C1 segment of cervical spinal cord (tissue), 14 donors: Measurements from ENCODE around the gene MOB3A.
A peak's percentile ranks its signal among the peaks of the same experiment; 100 is the strongest.
"Not testable (repeated sequence)": the region's sequence is repeated elsewhere in the genome, so short reads cannot be mapped to it uniquely, and the experiment has no call there.

ENCODE experiments used
- DNase-seq, 14 donors: peaks; one replicate each; lab custom pipeline; 2025; lab: John Stamatoyannopoulos, UW

The MOB3A gene

DNA sequence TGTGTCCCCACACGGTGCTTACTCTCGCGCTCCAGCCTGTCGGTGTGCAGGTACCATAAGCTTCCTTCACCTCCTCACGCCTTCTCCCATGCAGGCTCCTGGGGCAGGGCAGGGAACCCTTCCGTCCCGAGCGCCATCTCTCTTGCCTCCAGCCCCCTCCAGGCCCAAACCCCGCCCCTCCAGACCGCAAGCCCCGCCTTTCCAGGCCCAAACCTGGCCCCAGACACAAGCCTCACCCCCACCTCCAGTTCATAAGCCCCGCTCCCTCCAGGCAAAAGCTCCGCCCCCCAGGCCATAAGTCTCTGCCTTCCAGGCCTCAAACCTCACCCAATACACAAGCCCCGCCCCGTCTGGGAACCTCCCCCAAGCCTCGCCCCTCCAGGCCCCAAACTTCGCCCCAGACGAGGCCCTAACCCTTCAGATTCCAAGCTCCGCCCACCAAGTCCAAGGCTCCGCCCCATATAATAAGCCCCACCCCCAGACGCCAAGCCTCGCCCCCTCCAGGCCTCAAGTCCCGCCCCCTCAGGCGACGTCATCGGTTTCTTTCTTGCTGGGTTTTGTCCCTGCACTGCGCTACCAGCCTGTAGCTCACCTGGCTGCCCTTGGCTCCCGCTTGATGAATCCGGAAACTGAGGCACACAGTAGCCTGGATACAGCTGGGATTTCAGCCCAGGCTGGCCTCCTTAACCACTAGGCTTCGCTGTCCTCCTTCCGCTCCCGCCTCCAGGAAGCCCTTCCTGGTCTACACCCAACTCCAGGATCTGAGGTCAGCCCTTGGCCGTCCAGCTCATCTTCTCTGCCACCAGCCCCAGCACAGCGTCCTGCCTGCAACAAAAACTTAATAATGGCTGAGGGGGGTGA lies 61.2 kb downstream of the MOB3A start:
- DNase-seq, result no peak

DNA sequence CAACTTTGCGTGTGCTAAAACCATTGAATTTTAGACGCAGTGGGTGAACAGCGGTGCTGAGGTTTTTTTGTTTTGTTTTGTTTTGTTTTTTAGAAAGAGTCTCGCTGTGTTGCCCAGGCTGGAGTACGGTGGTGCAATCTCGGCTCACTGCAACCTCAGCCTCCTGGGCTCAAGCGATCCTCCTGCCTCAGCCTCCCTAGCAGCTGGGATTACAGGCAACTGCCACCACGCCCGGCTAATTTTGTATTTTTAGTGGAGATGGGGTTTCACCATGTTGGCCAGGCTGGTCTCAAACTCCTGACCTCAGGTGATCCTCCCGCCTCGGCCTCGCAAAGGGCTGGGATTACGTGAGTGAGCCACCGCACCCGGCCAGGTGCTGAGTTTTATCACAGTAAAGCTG lies 61.9 kb downstream of the MOB3A start:
- DNase-seq, result not testable (repeated sequence)

GRCh38 chr19:2033825-2034159 lies 62.3 kb downstream of the MOB3A start:
- DNase-seq, result no peak

- no peak for DNase-seq
These were observed 62.9 kb downstream of the MOB3A start for GRCh38 chr19:2033115-2033824.

DNA sequence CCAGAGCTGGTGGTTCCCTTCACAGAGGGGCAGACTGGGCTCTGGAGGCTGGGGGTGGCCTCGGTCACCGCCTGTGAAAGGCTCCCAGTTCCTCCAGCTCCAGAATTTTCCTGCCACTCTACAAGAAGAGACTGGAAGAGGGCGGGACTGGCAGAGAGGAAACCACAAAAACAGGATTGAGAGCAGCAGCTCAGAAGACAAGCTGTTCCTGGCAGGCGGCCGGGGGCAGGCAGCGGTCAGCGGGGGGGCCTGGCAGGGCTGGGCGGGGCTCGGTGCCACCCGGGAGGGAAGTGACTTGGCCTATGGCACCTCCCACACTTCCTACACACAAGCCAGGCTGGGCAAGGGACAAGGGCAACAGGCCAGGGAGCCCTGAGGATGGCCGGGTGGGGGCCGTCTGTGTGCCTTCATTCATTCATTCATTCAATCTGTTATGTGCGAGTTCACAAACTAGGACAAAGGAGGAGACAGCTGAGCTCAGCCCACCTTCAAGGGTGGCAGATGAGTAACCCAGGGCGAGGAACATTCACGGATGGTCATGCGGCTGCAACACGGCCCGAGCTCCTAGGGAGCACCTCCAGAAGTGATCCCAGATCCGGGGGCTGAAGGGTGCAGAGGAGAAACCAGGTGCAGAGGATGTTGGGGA lies 63.7 kb downstream of the MOB3A start:
- peak; percentile 76 to 99 (median 96) for DNase-seq

GRCh38 chr19:2027361-2027760 lies 68.8 kb downstream of the MOB3A start:
- no peak for DNase-seq

GRCh38 chr19:2026770-2027169 lies 69.4 kb downstream of the MOB3A start:
- no peak for DNase-seq

- no peak for DNase-seq
These were observed 73.8 kb downstream of the MOB3A start for GRCh38 chr19:2022289-2022688.

GRCh38 chr19:2021453-2022140 lies 74.5 kb downstream of the MOB3A start:
- DNase-seq, result no peak
